Measurements from ENCODE around the gene ZFYVE27. TPM values are rescaled to one million over a fixed set of nuclear protein-coding genes. Genes with fewer than 3 reads are reported as not detected.
A peak's percentile ranks its signal among the peaks of the same experiment; 100 is the strongest.

Gene ZFYVE27, protein sequence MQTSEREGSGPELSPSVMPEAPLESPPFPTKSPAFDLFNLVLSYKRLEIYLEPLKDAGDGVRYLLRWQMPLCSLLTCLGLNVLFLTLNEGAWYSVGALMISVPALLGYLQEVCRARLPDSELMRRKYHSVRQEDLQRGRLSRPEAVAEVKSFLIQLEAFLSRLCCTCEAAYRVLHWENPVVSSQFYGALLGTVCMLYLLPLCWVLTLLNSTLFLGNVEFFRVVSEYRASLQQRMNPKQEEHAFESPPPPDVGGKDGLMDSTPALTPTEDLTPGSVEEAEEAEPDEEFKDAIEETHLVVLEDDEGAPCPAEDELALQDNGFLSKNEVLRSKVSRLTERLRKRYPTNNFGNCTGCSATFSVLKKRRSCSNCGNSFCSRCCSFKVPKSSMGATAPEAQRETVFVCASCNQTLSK
- total RNA-seq = 10 to 100 TPM; 20.6 to 23.2 TPM
- polyA plus RNA-seq (ENCODE audit: insufficient read length in 6 of 6) = 10 to 100 TPM; 26.8 to 35.5 (median 28.2) TPM
- long read RNA-seq, donor 1, partial matches to known transcripts = 0 of 4 reads
- long read RNA-seq, donor 1, other reads (novel, unspliced or antisense) = 0 of 4 reads
- long read RNA-seq, donor 2, partial matches to known transcripts = 10 of 19 reads
- long read RNA-seq, donor 2, other reads (novel, unspliced or antisense) = 5 of 19 reads
- long read RNA-seq, donor 3, partial matches to known transcripts = 13 of 14 reads
- long read RNA-seq, donor 3, other reads (novel, unspliced or antisense) = 0 of 14 reads
- long read RNA-seq, donor 4, partial matches to known transcripts = 1 of 13 reads
- long read RNA-seq, donor 4, other reads (novel, unspliced or antisense) = 11 of 13 reads
- long read RNA-seq, donor 5, partial matches to known transcripts = 0 of 1 reads
- long read RNA-seq, donor 5, other reads (novel, unspliced or antisense) = 0 of 1 reads
- long read RNA-seq, donor 6, partial matches to known transcripts = 0 of 2 reads
- long read RNA-seq, donor 6, other reads (novel, unspliced or antisense) = 0 of 2 reads
- long read RNA-seq, donor 7, partial matches to known transcripts = 9 of 10 reads
- long read RNA-seq, donor 7, other reads (novel, unspliced or antisense) = 0 of 10 reads
- long read RNA-seq, donor 8, partial matches to known transcripts = 0 of 2 reads
- long read RNA-seq, donor 8, other reads (novel, unspliced or antisense) = 0 of 2 reads
- long read RNA-seq, donor 9 = 0 reads
- long read RNA-seq, donor 10, partial matches to known transcripts = 0 of 8 reads
- long read RNA-seq, donor 10, other reads (novel, unspliced or antisense) = 7 of 8 reads
- long read RNA-seq, donor 11, partial matches to known transcripts = 0 of 2 reads
- long read RNA-seq, donor 11, other reads (novel, unspliced or antisense) = 0 of 2 reads
- long read RNA-seq, donor 12, partial matches to known transcripts = 0 of 1 reads
- long read RNA-seq, donor 12, other reads (novel, unspliced or antisense) = 0 of 1 reads

DNA sequence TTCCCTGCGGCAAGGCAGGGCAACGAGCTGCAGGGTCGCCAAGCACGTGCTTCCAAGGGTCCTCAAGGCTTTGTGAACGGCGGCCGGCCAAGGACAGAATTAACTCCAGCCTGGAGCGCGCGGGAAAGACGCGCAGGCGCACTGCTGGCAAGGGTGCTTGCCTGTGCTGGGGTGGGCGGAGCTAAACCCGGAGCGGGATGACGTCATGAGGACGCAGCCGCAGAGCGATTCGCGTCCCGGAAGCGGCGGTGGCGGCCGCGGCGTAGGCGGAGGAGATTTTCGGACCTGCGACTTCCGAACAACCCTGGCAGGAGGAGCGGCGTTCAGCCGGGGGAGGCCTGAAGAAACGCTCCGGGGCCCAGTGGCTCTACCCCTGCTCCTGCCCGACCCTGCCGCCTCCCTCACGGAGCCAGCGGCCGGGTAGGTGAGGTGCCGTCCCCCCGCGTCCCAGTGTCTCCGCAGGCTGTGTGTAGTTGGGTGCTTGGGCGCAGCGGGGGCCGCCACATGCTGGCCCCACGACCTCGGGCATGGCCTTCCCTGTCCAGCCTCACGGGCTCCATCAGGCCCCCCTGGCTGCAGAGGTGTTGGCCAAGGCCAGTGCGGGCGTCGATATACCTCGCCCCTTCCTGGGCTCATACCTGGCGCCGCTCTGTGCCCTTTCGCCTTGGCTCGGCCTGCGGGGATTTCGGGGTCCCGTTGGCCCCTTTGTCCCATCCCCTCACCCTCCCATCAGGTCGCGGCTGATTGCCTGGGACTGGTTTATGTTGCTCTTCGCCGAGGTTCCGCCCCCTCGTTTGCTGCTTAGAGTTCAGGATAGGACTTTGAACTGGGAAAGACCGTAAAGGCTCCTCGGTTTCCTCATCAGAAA lies at the start of gene ZFYVE27:
TSS of gene ZFYVE27 (plus strand) at position 227 of the 868 bp plus-strand sequence. CDS start 1,350 bp downstream, outside the sequence.
- no peaks in the 10 kb centered on the region for H3K27me3 ChIP-seq
- no peaks in the 10 kb centered on the region for H3K9me3 ChIP-seq

GRCh38 chr10:97687785-97688781 lies 48.8 kb upstream of the ZFYVE27 start:
- intact Hi-C loops (cut with DNase I) = no loop called here
- ATAC-seq = peak; percentile 3
- peak in 1 of 4 donors; percentile 36 for DNase-seq

More for the DNA sequence above, at the start of gene ZFYVE27:
- H3K4me1 ChIP-seq = peaks cover 14 to 25% of the 10 kb centered on the region in 2 donors
- peak; percentile 93 to 99 (median 98) for DNase-seq
- H3K4me3 ChIP-seq = peak within 1 kb of the TSS; percentile 94 to 97
- peaks cover 0 to 34% of the 10 kb centered on the region in 2 donors for H3K36me3 ChIP-seq
- ATAC-seq = peak; percentile 95
- intact Hi-C loops (cut with DNase I) = loop anchor here in 1 of 2 donors (10.0 kb wide), 1 partner anchor 62 kb away; no protein-coding TSS in a partner anchor
- TF ChIP-seq, protein P1, sequence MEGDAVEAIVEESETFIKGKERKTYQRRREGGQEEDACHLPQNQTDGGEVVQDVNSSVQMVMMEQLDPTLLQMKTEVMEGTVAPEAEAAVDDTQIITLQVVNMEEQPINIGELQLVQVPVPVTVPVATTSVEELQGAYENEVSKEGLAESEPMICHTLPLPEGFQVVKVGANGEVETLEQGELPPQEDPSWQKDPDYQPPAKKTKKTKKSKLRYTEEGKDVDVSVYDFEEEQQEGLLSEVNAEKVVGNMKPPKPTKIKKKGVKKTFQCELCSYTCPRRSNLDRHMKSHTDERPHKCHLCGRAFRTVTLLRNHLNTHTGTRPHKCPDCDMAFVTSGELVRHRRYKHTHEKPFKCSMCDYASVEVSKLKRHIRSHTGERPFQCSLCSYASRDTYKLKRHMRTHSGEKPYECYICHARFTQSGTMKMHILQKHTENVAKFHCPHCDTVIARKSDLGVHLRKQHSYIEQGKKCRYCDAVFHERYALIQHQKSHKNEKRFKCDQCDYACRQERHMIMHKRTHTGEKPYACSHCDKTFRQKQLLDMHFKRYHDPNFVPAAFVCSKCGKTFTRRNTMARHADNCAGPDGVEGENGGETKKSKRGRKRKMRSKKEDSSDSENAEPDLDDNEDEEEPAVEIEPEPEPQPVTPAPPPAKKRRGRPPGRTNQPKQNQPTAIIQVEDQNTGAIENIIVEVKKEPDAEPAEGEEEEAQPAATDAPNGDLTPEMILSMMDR (IDR thresholded peaks at IDR 0.05) = no peak
- peak within 1 kb of the TSS; percentile 88 to 97 for H3K27ac ChIP-seq

GRCh38 chr10:97689559-97690020 lies 47.3 kb upstream of the ZFYVE27 start:
- Histone ChIP-seq H3K9me3 (no peaks in the 10 kb centered on the region), H3K4me3 (no peak overlapping the region), H3K36me3 (no peaks in the 10 kb centered on the region), H3K4me1 (peaks cover 27 to 44% of the 10 kb centered on the region in 2 donors), H3K27ac (peak overlapping the region; percentile 85 to 90), H3K27me3 (no peaks in the 10 kb centered on the region)
- TF ChIP-seq, protein P1 (IDR thresholded peaks at IDR 0.05) = no peak
- peak in 1 of 4 donors; percentile 56 for DNase-seq
- intact Hi-C loops (cut with DNase I) = no loop called here
- ATAC-seq = no peak

More at GRCh38 chr10:97687785-97688781, 48.8 kb upstream of the ZFYVE27 start:
- H3K4me1 ChIP-seq = peaks cover 38 to 58% of the 10 kb centered on the region in 2 donors
- no peaks in the 10 kb centered on the region for H3K27me3 ChIP-seq
- H3K9me3 ChIP-seq = no peaks in the 10 kb centered on the region
- H3K36me3 ChIP-seq = no peaks in the 10 kb centered on the region
- H3K4me3 ChIP-seq = peak overlapping the region; percentile 61 to 75
- TF ChIP-seq, protein P1 (IDR thresholded peaks at IDR 0.05) = no peak
- H3K27ac ChIP-seq = peak overlapping the region; percentile 85 to 90

All from left lung (tissue), 14 donors.